NCI-H1048 (cell line): Measurements from ENCODE around the gene CTBP1.
A peak's percentile ranks its signal among the peaks of the same experiment; 100 is the strongest.

Experiments used
- DNase-seq: peaks from one replicate; lab custom pipeline; 2025; lab: John Stamatoyannopoulos, UW

The CTBP1 gene

GRCh38 chr4:1174941-1175634, 73.8 kb downstream of the CTBP1 start:
- DNase-seq: no peak

- no peak for DNase-seq
These were observed 75.8 kb downstream of the CTBP1 start for GRCh38 chr4:1172971-1173757.

- DNase-seq: no peak
These were observed 76.6 kb downstream of the CTBP1 start, which contains the start of gene SPON2 for GRCh38 chr4:1172228-1172851. Gene SPON2, minus strand, starts transcription at chr4:1172583.

- no peak for DNase-seq
These were observed 77.4 kb downstream of the CTBP1 start for GRCh38 chr4:1171311-1172227.

GRCh38 chr4:1170976-1171310, 78.0 kb downstream of the CTBP1 start:
- DNase-seq: no peak

- DNase-seq: no peak
These were observed 78.6 kb downstream of the CTBP1 start for GRCh38 chr4:1170156-1170975.

- no peak for DNase-seq
These were observed 79.2 kb downstream of the CTBP1 start for GRCh38 chr4:1169691-1170096.

- DNase-seq: no peak
These were observed 79.7 kb downstream of the CTBP1 start for GRCh38 chr4:1169171-1169671.

- no peak for DNase-seq
These were observed 80.5 kb downstream of the CTBP1 start for GRCh38 chr4:1168191-1169101.

- DNase-seq: peak; percentile 70
These were observed 81.5 kb downstream of the CTBP1 start for GRCh38 chr4:1167244-1167949.

GRCh38 chr4:1166509-1167243, 82.3 kb downstream of the CTBP1 start:
- no peak for DNase-seq

GRCh38 chr4:1164956-1165545, 83.9 kb downstream of the CTBP1 start:
- no peak for DNase-seq

- no peak for DNase-seq
These were observed 84.5 kb downstream of the CTBP1 start for GRCh38 chr4:1164444-1164843.

GRCh38 chr4:1164040-1164439, 84.9 kb downstream of the CTBP1 start:
- no peak for DNase-seq
